Stomach (tissue), 9 donors: Measurements from ENCODE around the gene PRKCI. TPM values are rescaled to one million over a fixed set of nuclear protein-coding genes. Genes with fewer than 3 reads are reported as not detected.

ENCODE experiments used
- DNase-seq, 2 donors: peaks; one replicate each; pipeline versions ENCODE4 v3.0.0 to v3.0.0-alpha.2; 2013 to 2019
- H3K27ac ChIP-seq, 5 donors: fragments of 200-600 bp in 4 of 5; sonication (generic) in 4 of 5; one replicate each; pipeline ENCODE4 v1.5.1; 2013 to 2019; ENCODE audit warnings: mild to moderate bottlenecking in 1 of 5, moderate library complexity in 1 of 5
- H3K27me3 ChIP-seq, 3 donors: fragments of 200-600 bp; sonication (generic); one replicate each; pipeline ENCODE4 v1.5.1; 2017 to 2019; ENCODE audit warnings: mixed run types in 1 of 3
- H3K36me3 ChIP-seq, 4 donors: fragments of 200-600 bp; sonication (generic); 1 replicate in 3 of 4; 2 replicates in 1 of 4; pipeline ENCODE4 v1.5.1; 2016 to 2019
- H3K4me1 ChIP-seq, 4 donors: fragments of 200-600 bp; sonication (generic); one replicate each; pipeline ENCODE4 v1.5.1; 2016 to 2019
- H3K4me3 ChIP-seq, 4 donors: fragments of 200-600 bp; sonication (generic) in 3 of 4; one replicate each; pipeline ENCODE4 v1.5.1; 2016 to 2019; ENCODE audit warnings: mild to moderate bottlenecking in 1 of 4
- H3K9me3 ChIP-seq, 4 donors: fragments of 200-600 bp; sonication (generic); one replicate each; pipeline ENCODE4 v1.5.1; 2016 to 2019
- EP300 ChIP-seq: sonication (generic); formaldehyde crosslinking; IDR thresholded peaks from one replicate; pipeline ENCODE4 v1.6.1; 2017; ENCODE audit warnings: antibody characterized with exemption
- POLR2A ChIP-seq, 4 donors: fragments of 450-650 bp; IDR thresholded peaks; one replicate each; pipeline ENCODE4 v1.6.1; 2016; ENCODE audit warnings: antibody characterized with exemption in 4 of 4, control low read depth in 2 of 4, mild to moderate bottlenecking in 1 of 4, moderate library complexity in 1 of 4
- POLR2AphosphoS5 ChIP-seq, 3 donors: sonication (generic); formaldehyde crosslinking; IDR thresholded peaks; one replicate each; pipeline ENCODE4 v1.6.1; 2016; ENCODE audit warnings: antibody characterized with exemption in 3 of 3
- WGBS, 5 donors: extraction: QIAGEN DNeasy Blood & Tissue Kit in 3 of 5; methylation state at CpG; one replicate each; pipeline versions ENCODE4 v1.1.5 to v1.1.7; 2013 to 2018; 5-methylcytosine and 5-hydroxymethylcytosine counted together
- intact Hi-C: fragments of 100-400 bp; cut with DNase I; formaldehyde crosslinking; loops from one replicate; pipeline ENCODE4 v1.15.1; 2023; ENCODE audit warnings: low total_unique reads
- polyA plus RNA-seq, 3 donors: library from polyadenylated mRNA; stranded (reverse); fragments of 200-250 nt; gene quantifications; one replicate each; pipeline ENCODE4 v1.2.3, GENCODE V29; 2013
- total RNA-seq, 5 donors: library from RNA; depleted of rRNA; stranded (reverse); fragments of >200 nt; gene quantifications; one replicate each; pipeline versions ENCODE4 v1.1.0 to v1.2.3, GENCODE V29; 2014 to 2016
- TF ChIP-seq, protein P1 (sequence below), 7 experiments: fragments of 450-650 bp in 4 of 7; fragments of 200-600 bp in 3 of 7; sonication (generic) in 3 of 7; IDR thresholded peaks; one replicate each; pipeline ENCODE4 v1.5.1; 2016 to 2019; ENCODE audit warnings: antibody characterized with exemption in 7 of 7, control low read depth in 2 of 7, mild to moderate bottlenecking in 1 of 7
- donor health status: healthy with polysubstance abuse.
- donor health status: Bipolar disorder and iron deficiency.
- donor health status: healthy.

The PRKCI gene
- total and polyA plus RNA-seq, 8 donors = 15.5 to 141 (median 29.8) TPM

DNA sequence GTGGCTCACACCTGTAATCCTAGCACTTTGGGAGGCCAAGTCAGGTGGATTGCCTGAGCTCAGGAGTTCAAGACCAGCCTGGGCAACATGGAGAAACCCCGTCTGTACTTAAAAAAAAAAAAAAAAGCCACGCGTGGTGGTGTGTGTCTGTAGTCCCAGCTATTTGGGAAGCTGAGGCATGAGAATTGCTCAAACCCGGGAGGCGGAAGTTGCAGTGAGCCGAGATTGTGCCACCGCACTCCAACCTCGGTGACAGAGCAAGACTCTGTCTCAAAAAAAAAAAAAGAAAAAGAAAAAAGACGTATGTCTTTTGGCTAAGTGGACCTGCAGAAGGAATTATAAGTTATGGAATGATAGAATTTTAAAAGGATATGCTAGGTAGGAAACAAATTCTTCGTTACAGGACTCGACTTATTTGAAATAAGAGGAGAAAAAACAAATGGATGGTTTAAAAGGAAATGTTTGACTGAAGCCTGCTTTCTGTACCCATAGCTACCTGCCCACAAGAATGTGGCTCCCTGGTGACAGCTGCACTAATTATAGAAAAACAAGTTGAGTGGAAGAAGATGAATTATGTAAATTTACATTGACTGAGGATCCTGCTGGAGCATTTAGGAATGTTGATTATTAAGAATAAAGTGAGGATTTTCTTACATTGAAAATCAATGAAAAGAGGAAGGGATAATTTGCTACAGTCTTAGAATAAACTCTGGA, 99.3 kb downstream of the PRKCI start:
- Histone ChIP-seq H3K27me3 (no peaks in the 10 kb centered on the region), H3K9me3 (no peaks in the 10 kb centered on the region), H3K4me1 (peaks cover 0 to 9% (median 0%) of the 10 kb centered on the region in 4 donors), H3K4me3 (no peak overlapping the region), H3K36me3 (no peaks in the 10 kb centered on the region), H3K27ac (no peak overlapping the region)
- TF ChIP-seq POLR2A (IDR thresholded peaks at IDR 0.05) = no peak
- no peak for TF ChIP-seq EP300
- TF ChIP-seq POLR2AphosphoS5 (IDR thresholded peaks at IDR 0.05) = no peak
- TF ChIP-seq, protein P1, sequence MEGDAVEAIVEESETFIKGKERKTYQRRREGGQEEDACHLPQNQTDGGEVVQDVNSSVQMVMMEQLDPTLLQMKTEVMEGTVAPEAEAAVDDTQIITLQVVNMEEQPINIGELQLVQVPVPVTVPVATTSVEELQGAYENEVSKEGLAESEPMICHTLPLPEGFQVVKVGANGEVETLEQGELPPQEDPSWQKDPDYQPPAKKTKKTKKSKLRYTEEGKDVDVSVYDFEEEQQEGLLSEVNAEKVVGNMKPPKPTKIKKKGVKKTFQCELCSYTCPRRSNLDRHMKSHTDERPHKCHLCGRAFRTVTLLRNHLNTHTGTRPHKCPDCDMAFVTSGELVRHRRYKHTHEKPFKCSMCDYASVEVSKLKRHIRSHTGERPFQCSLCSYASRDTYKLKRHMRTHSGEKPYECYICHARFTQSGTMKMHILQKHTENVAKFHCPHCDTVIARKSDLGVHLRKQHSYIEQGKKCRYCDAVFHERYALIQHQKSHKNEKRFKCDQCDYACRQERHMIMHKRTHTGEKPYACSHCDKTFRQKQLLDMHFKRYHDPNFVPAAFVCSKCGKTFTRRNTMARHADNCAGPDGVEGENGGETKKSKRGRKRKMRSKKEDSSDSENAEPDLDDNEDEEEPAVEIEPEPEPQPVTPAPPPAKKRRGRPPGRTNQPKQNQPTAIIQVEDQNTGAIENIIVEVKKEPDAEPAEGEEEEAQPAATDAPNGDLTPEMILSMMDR (IDR thresholded peaks at IDR 0.05) = no peak
- intact Hi-C loops = no loop called here
- 90 to 93% (median 92%) methylated on average over 11 of the region's 11 CpGs for WGBS, 5 donors
- peak in 1 of 2 donors; percentile 34 for DNase-seq

DNA sequence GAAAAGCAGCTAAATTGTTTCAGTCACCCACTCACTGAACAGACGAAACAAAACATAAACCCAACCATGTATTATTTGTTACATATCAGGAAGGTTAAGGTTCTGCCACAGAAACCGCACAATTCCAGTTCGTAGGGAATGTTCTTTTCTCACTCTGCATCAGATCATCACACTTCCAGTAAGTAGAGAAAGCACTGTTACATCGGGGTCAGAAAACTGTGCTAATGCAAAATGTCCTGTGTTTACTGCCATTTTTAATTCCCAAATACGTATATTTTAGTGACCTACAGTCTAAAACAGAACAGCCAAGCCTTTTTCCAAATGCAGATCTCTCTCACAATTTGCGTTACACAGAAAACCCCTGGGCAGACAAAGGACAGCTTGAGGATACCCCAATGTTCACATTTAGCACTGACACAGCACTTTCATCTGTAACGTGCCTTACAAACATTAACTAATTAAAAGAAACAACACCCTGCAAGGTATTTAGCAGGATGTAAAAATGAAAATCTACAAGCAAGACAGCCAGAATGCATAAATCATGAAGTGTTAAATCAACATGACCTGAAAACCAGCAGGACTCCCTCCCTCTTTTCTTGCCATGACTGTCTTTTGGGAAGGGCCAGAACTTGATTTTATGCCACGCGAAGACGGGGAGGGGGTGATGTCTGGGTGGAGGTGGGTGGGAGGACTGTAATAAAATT, 100.5 kb downstream of the PRKCI start:
- Histone ChIP-seq H3K4me3 (no peak overlapping the region), H3K4me1 (peaks cover 0 to 9% (median 0%) of the 10 kb centered on the region in 4 donors), H3K36me3 (no peaks in the 10 kb centered on the region), H3K27me3 (no peaks in the 10 kb centered on the region), H3K27ac (no peak overlapping the region), H3K9me3 (peaks cover 0 to 4% (median 0%) of the 10 kb centered on the region in 4 donors)
- intact Hi-C loops = no loop called here
- 67 to 76% (median 72%) methylated on average over 10 of the region's 10 CpGs for WGBS, 5 donors
- TF ChIP-seq, protein P1 (IDR thresholded peaks at IDR 0.05) = no peak
- TF ChIP-seq EP300 = no peak
- no peak for TF ChIP-seq POLR2AphosphoS5 (IDR thresholded peaks at IDR 0.05)
- no peak for TF ChIP-seq POLR2A (IDR thresholded peaks at IDR 0.05)
- DNase-seq = peak in 1 of 2 donors; percentile 25

DNA sequence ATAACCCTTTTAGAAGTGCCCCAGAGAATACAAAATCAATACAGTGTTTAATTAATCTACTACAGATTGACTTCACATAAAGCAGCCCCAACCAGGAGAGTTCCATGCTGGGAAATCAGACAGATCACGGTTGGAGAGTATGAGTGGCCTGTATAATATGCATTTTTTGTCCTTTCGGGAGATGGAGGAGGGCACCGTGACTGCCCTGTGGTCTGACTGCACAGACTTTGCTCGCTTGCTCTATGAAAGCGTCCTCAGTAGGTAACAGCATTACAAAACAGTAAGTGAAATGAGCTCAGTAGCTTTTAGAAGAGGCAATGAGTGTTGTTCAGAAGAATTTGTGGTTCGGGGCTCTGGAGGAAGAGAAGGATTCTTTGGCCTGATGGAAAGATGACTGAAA, 101.1 kb downstream of the PRKCI start:
- WGBS, 5 donors = 86 to 95% (median 91%) methylated on average over 6 of the region's 6 CpGs
- Histone ChIP-seq H3K27me3 (no peaks in the 10 kb centered on the region), H3K27ac (no peak overlapping the region), H3K36me3 (no peaks in the 10 kb centered on the region), H3K4me3 (no peak overlapping the region), H3K9me3 (peaks cover 0 to 4% (median 0%) of the 10 kb centered on the region in 4 donors), H3K4me1 (peaks cover 0 to 9% (median 0%) of the 10 kb centered on the region in 4 donors)
- DNase-seq = no peak
- TF ChIP-seq EP300 (no peak), POLR2A (IDR thresholded peaks at IDR 0.05) (no peak), POLR2AphosphoS5 (IDR thresholded peaks at IDR 0.05) (no peak)
- TF ChIP-seq, protein P1 (IDR thresholded peaks at IDR 0.05) = no peak
- intact Hi-C loops = no loop called here

DNA sequence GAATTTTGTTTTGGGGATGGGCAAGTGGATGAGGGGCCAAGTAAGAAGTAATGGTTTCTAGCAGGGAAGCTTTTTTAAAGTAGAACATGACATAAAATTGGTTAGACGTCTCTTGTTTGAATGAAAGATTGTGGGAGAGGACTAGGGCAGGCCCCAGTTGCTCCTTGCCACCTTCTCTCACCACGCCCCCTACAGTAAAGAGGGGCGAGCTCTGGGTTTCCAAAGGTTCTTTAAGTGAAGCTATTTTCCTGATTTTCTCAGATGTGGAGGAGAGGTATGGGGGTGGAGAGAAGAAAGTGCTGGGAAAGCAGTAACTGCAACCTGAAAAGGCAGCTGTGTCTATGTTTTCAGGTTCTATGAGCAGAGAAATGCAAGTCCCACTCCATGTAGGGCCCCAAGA, 102.7 kb downstream of the PRKCI start:
- Histone ChIP-seq H3K27me3 (no peaks in the 10 kb centered on the region), H3K9me3 (peaks cover 0 to 4% (median 0%) of the 10 kb centered on the region in 4 donors), H3K36me3 (no peaks in the 10 kb centered on the region), H3K27ac (no peak overlapping the region), H3K4me3 (no peak overlapping the region), H3K4me1 (peaks cover 0 to 15% (median under 1%) of the 10 kb centered on the region in 4 donors)
- intact Hi-C loops = no loop called here
- 75 to 89% (median 86%) methylated on average over 3 of the region's 3 CpGs for WGBS, 5 donors
- DNase-seq = no peak
- no peak for TF ChIP-seq EP300
- no peak for TF ChIP-seq POLR2A (IDR thresholded peaks at IDR 0.05)
- TF ChIP-seq, protein P1 (IDR thresholded peaks at IDR 0.05) = no peak
- no peak for TF ChIP-seq POLR2AphosphoS5 (IDR thresholded peaks at IDR 0.05)
